ENCODE results near the gene KDM2B. TPM values are rescaled to one million over a fixed set of nuclear protein-coding genes. Genes with fewer than 3 reads are reported as not detected.

KDM2B gene
- total and polyA plus RNA-seq, 11 donors, result 7.3 to 24.7 (median 10.3) TPM

- ATAC-seq (no peak), DNase-seq (no peak)
- H3K4me1 ChIP-seq, result peaks cover 0 to 40% (median 20%) of the 10 kb centered on the region in 12 donors
- peaks cover 0 to 42% (median 27%) of the 10 kb centered on the region in 9 donors for H3K36me3 ChIP-seq
- H3K27ac ChIP-seq, result peak overlapping the region in 5 of 12 donors; percentile 9 to 85 (median 49)
- WGBS, 4 donors, result 86 to 90% (median 87%) methylated on average over 13 of the region's 13 CpGs
- no peaks in the 10 kb centered on the region for H3K27me3 ChIP-seq
- no peak for TF ChIP-seq POLR2A (IDR thresholded peaks at IDR 0.05)
- no peak for TF ChIP-seq CTCF (IDR thresholded peaks at IDR 0.05)
- H3K9me3 ChIP-seq, result no peaks in the 10 kb centered on the region
- intact Hi-C loops (cut with DNase I), result loop anchor here in 2 of 10 donors (5.0 kb wide), 2 partner anchors 36 to 39 kb away; no protein-coding TSS in a partner anchor
- no peak overlapping the region for H3K4me3 ChIP-seq
These were observed 4.7 kb downstream of the KDM2B start for GRCh38 chr12:121575952-121576625.

GRCh38 chr12:121575051-121575450 is 5.8 kb downstream of the KDM2B start:
- H3K27me3 ChIP-seq, result no peaks in the 10 kb centered on the region
- DNase-seq (no peak), ATAC-seq (no peak)
- no peak overlapping the region for H3K27ac ChIP-seq
- intact Hi-C loops (cut with DNase I), result loop anchor here in 2 of 10 donors (5.0 kb wide), 2 partner anchors 37 to 38 kb away; no protein-coding TSS in a partner anchor
- H3K9me3 ChIP-seq, result no peaks in the 10 kb centered on the region
- TF ChIP-seq CTCF (IDR thresholded peaks at IDR 0.05) (no peak), POLR2A (IDR thresholded peaks at IDR 0.05) (no peak)
- peaks cover 0 to 42% (median 19%) of the 10 kb centered on the region in 12 donors for H3K4me1 ChIP-seq
- H3K4me3 ChIP-seq, result no peak overlapping the region
- H3K36me3 ChIP-seq, result peaks cover 0 to 45% (median 27%) of the 10 kb centered on the region in 9 donors
- 91 to 100% (median 100%) methylated on average over 1 of the region's 1 CpG for WGBS, 4 donors

- ATAC-seq (no peak), DNase-seq (no peak)
- H3K9me3 ChIP-seq, result no peaks in the 10 kb centered on the region
- peaks cover 0 to 45% (median 27%) of the 10 kb centered on the region in 9 donors for H3K36me3 ChIP-seq
- peaks cover 0 to 52% (median 29%) of the 10 kb centered on the region in 12 donors for H3K4me1 ChIP-seq
- no peak overlapping the region for H3K4me3 ChIP-seq
- H3K27ac ChIP-seq, result no peak overlapping the region
- WGBS, 4 donors, result 92 to 96% (median 95%) methylated on average over 11 of the region's 11 CpGs
- no peaks in the 10 kb centered on the region for H3K27me3 ChIP-seq
- TF ChIP-seq CTCF (IDR thresholded peaks at IDR 0.05) (no peak), POLR2A (IDR thresholded peaks at IDR 0.05) (no peak)
- intact Hi-C loops (cut with DNase I), result no loop called here
These were observed 6.8 kb downstream of the KDM2B start for GRCh38 chr12:121574025-121574424.

- TF ChIP-seq POLR2A (IDR thresholded peaks at IDR 0.05) (no peak), CTCF (IDR thresholded peaks at IDR 0.05) (no peak)
- H3K27me3 ChIP-seq, result no peaks in the 10 kb centered on the region
- DNase-seq (no peak), ATAC-seq (no peak)
- no peak overlapping the region for H3K27ac ChIP-seq
- H3K36me3 ChIP-seq, result peaks cover 0 to 45% (median 27%) of the 10 kb centered on the region in 9 donors
- no peak overlapping the region for H3K4me3 ChIP-seq
- no peaks in the 10 kb centered on the region for H3K9me3 ChIP-seq
- intact Hi-C loops (cut with DNase I), result no loop called here
- 93 to 97% (median 96%) methylated on average over 9 of the region's 9 CpGs for WGBS, 4 donors
- peaks cover 0 to 34% (median 18%) of the 10 kb centered on the region in 12 donors for H3K4me1 ChIP-seq
These were observed 8.9 kb downstream of the KDM2B start for GRCh38 chr12:121571920-121572319.
